Mammary epithelial cell (primary cell): Measurements from ENCODE around the gene DIAPH2.

Experiments used
- CTCF ChIP-seq, 2 donors: IDR thresholded peaks in 1 of 2; conservative IDR thresholded peaks in 1 of 2; 2 replicates each; pipeline ENCODE4 v1.5.1; 2011 to 2012; ENCODE audit warnings: inconsistent platforms in 2 of 2, low read length in 2 of 2, mild to moderate bottlenecking in 2 of 2, control low read depth in 1 of 2, low read depth in 1 of 2; ENCODE audit not compliant: insufficient read depth in 1 of 2; ENCODE audit errors: extremely low read depth in 1 of 2
- EZH2 ChIP-seq: IDR thresholded peaks from 2 replicates; pipeline ENCODE4 v1.6.1; 2012; ENCODE audit warnings: low read length, inconsistent platforms, borderline replicate concordance

- TF ChIP-seq CTCF (conservative IDR thresholded peaks at IDR 0.05 in 1 of 2, IDR thresholded peaks at IDR 0.05 in 1 of 2; ENCODE audit: extremely low read depth in 1 of 2, insufficient read depth in 1 of 2, low read depth in 1 of 2, low read length in 2 of 2), result no peak
- no peak for TF ChIP-seq EZH2
Measured at GRCh38 chrX:96997196-96997595, 312.6 kb downstream of the DIAPH2 start.
